Measurements from ENCODE around the gene LECT2. TPM values are rescaled to one million over a fixed set of nuclear protein-coding genes. Genes with fewer than 3 reads are reported as not detected.

The LECT2 gene
- total RNA-seq, 1 experiment from 2014 or later: not detected

- no peaks in the 10 kb centered on the region for H3F3A ChIP-seq (ENCODE audit: low read length, unreplicated experiment)
- ChIA-PET CTCF (no interaction called here), POLR2A (ENCODE audit: unreplicated experiment) (no interaction called here)
- TF ChIP-seq EZH2phosphoT487 (IDR thresholded peaks at IDR 0.05; ENCODE audit: borderline replicate concordance, low read length) (no peak), EZH2 (IDR thresholded peaks at IDR 0.05; ENCODE audit: low read length, unreplicated experiment) (no peak), CTCF (conservative IDR thresholded peaks at IDR 0.05; ENCODE audit: low read depth, low read length) (no peak)
- no peak overlapping the region for H2AFZ ChIP-seq (ENCODE audit: low read length)
- no peaks in the 10 kb centered on the region for H3K9me2 ChIP-seq (replicated peaks; ENCODE audit: low read length)
- no peak overlapping the region for H3K4me2 ChIP-seq (ENCODE audit: low read length)
- no peaks in the 10 kb centered on the region for H3K36me3 ChIP-seq (ENCODE audit: low read depth, low read length)
- no peaks in the 10 kb centered on the region for H3K4me1 ChIP-seq (ENCODE audit: insufficient read depth, low read length)
- no peak for DNase-seq
- intact Hi-C loops (cut with micrococcal nuclease): no loop called here
- H3K27ac ChIP-seq (ENCODE audit: low read length): no peak overlapping the region
- no peaks in the 10 kb centered on the region for H3K9me3 ChIP-seq (ENCODE audit: low read length)
- H4K20me1 ChIP-seq (ENCODE audit: low read length): no peaks in the 10 kb centered on the region
- BruUV-seq (replicated peaks): no TSS peak
- no peak overlapping the region for H3K4me3 ChIP-seq (ENCODE audit: low read length)
- no peaks in the 10 kb centered on the region for H3K79me2 ChIP-seq (ENCODE audit: low read length)
- H3K9ac ChIP-seq (ENCODE audit: low read length): no peak overlapping the region
- H3K27me3 ChIP-seq (ENCODE audit: low read length): no peaks in the 10 kb centered on the region
- no peak for ATAC-seq
These were observed 53.1 kb downstream of the LECT2 start for GRCh38 chr5:135901633-135902032.

- CTCF ChIA-PET: no interaction called here
- H3K27ac ChIP-seq (ENCODE audit: low read length): no peak overlapping the region
- BruUV-seq (replicated peaks): no TSS peak
- intact Hi-C loops (cut with micrococcal nuclease): no loop called here
- ATAC-seq (no peak), DNase-seq (no peak)
- H3K9ac ChIP-seq (ENCODE audit: low read length): no peak overlapping the region
- no peaks in the 10 kb centered on the region for H4K20me1 ChIP-seq (ENCODE audit: low read length)
- no peak overlapping the region for H2AFZ ChIP-seq (ENCODE audit: low read length)
- no peak for TF ChIP-seq EZH2 (IDR thresholded peaks at IDR 0.05; ENCODE audit: low read length, unreplicated experiment)
- no peak for TF ChIP-seq EZH2phosphoT487 (IDR thresholded peaks at IDR 0.05; ENCODE audit: borderline replicate concordance, low read length)
- TF ChIP-seq CTCF (conservative IDR thresholded peaks at IDR 0.05; ENCODE audit: low read depth, low read length): no peak
- no peak overlapping the region for H3K4me3 ChIP-seq (ENCODE audit: low read length)
- H3K27me3 ChIP-seq (ENCODE audit: low read length): no peaks in the 10 kb centered on the region
- no peaks in the 10 kb centered on the region for H3K79me2 ChIP-seq (ENCODE audit: low read length)
- no peaks in the 10 kb centered on the region for H3K9me2 ChIP-seq (replicated peaks; ENCODE audit: low read length)
- no peaks in the 10 kb centered on the region for H3K36me3 ChIP-seq (ENCODE audit: low read depth, low read length)
- no peaks in the 10 kb centered on the region for H3K9me3 ChIP-seq (ENCODE audit: low read length)
- no peak overlapping the region for H3K4me2 ChIP-seq (ENCODE audit: low read length)
- no peaks in the 10 kb centered on the region for H3F3A ChIP-seq (ENCODE audit: low read length, unreplicated experiment)
- POLR2A ChIA-PET (ENCODE audit: unreplicated experiment): no interaction called here
- H3K4me1 ChIP-seq (ENCODE audit: insufficient read depth, low read length): no peaks in the 10 kb centered on the region
These were observed 54.5 kb downstream of the LECT2 start for GRCh38 chr5:135900276-135900675.

GRCh38 chr5:135898651-135899050 is 56.1 kb downstream of the LECT2 start:
- no peaks in the 10 kb centered on the region for H3K79me2 ChIP-seq (ENCODE audit: low read length)
- no peak overlapping the region for H3K4me2 ChIP-seq (ENCODE audit: low read length)
- ChIA-PET CTCF (no interaction called here), POLR2A (ENCODE audit: unreplicated experiment) (no interaction called here)
- H3K4me1 ChIP-seq (ENCODE audit: insufficient read depth, low read length): no peaks in the 10 kb centered on the region
- ATAC-seq (no peak), DNase-seq (no peak)
- no peaks in the 10 kb centered on the region for H3K36me3 ChIP-seq (ENCODE audit: low read depth, low read length)
- intact Hi-C loops (cut with micrococcal nuclease): no loop called here
- no peaks in the 10 kb centered on the region for H3K27me3 ChIP-seq (ENCODE audit: low read length)
- H2AFZ ChIP-seq (ENCODE audit: low read length): no peak overlapping the region
- no peaks in the 10 kb centered on the region for H3F3A ChIP-seq (ENCODE audit: low read length, unreplicated experiment)
- no peak overlapping the region for H3K9ac ChIP-seq (ENCODE audit: low read length)
- no peak for TF ChIP-seq EZH2phosphoT487 (IDR thresholded peaks at IDR 0.05; ENCODE audit: borderline replicate concordance, low read length)
- TF ChIP-seq EZH2 (IDR thresholded peaks at IDR 0.05; ENCODE audit: low read length, unreplicated experiment): no peak
- TF ChIP-seq CTCF (conservative IDR thresholded peaks at IDR 0.05; ENCODE audit: low read depth, low read length): no peak
- H3K9me3 ChIP-seq (ENCODE audit: low read length): no peaks in the 10 kb centered on the region
- no peaks in the 10 kb centered on the region for H3K9me2 ChIP-seq (replicated peaks; ENCODE audit: low read length)
- no peaks in the 10 kb centered on the region for H4K20me1 ChIP-seq (ENCODE audit: low read length)
- no peak overlapping the region for H3K4me3 ChIP-seq (ENCODE audit: low read length)
- no peak overlapping the region for H3K27ac ChIP-seq (ENCODE audit: low read length)
- no TSS peak for BruUV-seq (replicated peaks)

Other genes starting within 250 kb of the LECT2 start
- not detected in 2 replicates for gene SLC25A48, start 120.3 kb downstream of the LECT2 start, total RNA-seq (2014; rRNA removed)
- not detected in 2 replicates for gene IL9, start 59.1 kb downstream of the LECT2 start, total RNA-seq (2014; rRNA removed)
- gene TGFBI, start 74.0 kb upstream of the LECT2 start, total RNA-seq (2014; rRNA removed): 4.5 and 4.8 TPM in 2 replicates
- 19.8 and 28.5 TPM in 2 replicates for gene SMAD5, start 177.9 kb upstream of the LECT2 start, total RNA-seq (2014; rRNA removed)
- gene SMIM32, start 238.2 kb upstream of the LECT2 start, total RNA-seq (2014; rRNA removed): not detected in 2 replicates

Data from PC-3 (cell line).